Right lobe of liver (tissue), 4 donors: ENCODE measurements around the gene MARK2.

Experiments
- POLR2A ChIP-seq: fragments of 450-650 bp; IDR thresholded peaks from one replicate; pipeline ENCODE4 v1.6.1; 2017; ENCODE audit warnings: antibody characterized with exemption, mild to moderate bottlenecking
- TF ChIP-seq, protein P1 (sequence below), 4 donors: fragments of 200-600 bp in 3 of 4; fragments of 450-650 bp in 1 of 4; IDR thresholded peaks; one replicate each; pipeline versions ENCODE4 v1.5.1 to v1.8.0; 2016 to 2022; ENCODE audit warnings: antibody characterized with exemption in 4 of 4, mild to moderate bottlenecking in 2 of 4
- donor health status: DM: no; HTN: no; CAD: no.
- donor health status: DM: no; HTN: no; CAD: no.
- donor health status: DM: no; HTN: yes; CAD: no.

DNA sequence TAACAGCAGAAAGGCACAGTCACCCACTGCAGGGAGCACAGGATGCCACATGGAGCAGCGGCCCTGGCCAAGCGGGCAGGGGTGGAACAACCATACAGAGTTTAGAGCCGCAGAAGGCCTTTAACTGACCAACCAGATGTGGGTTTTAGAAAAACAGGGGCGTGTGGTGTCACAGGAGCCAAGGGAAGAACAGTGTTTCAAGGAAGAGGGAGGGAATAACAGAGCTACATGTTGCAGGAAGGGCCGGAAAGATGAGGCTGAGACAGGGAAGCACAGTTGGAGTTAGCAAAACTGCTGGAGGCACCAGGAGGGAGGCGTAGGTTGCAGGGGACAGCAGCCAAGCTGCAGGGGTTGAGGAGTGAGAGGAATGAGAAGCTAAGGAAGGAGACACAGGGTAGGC lies 92.1 kb downstream of the MARK2 start:
- TF ChIP-seq, protein P1, sequence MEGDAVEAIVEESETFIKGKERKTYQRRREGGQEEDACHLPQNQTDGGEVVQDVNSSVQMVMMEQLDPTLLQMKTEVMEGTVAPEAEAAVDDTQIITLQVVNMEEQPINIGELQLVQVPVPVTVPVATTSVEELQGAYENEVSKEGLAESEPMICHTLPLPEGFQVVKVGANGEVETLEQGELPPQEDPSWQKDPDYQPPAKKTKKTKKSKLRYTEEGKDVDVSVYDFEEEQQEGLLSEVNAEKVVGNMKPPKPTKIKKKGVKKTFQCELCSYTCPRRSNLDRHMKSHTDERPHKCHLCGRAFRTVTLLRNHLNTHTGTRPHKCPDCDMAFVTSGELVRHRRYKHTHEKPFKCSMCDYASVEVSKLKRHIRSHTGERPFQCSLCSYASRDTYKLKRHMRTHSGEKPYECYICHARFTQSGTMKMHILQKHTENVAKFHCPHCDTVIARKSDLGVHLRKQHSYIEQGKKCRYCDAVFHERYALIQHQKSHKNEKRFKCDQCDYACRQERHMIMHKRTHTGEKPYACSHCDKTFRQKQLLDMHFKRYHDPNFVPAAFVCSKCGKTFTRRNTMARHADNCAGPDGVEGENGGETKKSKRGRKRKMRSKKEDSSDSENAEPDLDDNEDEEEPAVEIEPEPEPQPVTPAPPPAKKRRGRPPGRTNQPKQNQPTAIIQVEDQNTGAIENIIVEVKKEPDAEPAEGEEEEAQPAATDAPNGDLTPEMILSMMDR (IDR thresholded peaks at IDR 0.05), result no peak
- no peak for TF ChIP-seq POLR2A
